Endothelial cell of umbilical vein (primary cell): Measurements from ENCODE around the gene MYO5B. TPM values are rescaled to one million over a fixed set of nuclear protein-coding genes. Genes with fewer than 3 reads are reported as not detected.

Source experiments
- BruUV-seq: library from RNA; stranded (reverse); fragments of 400-500 nt; replicated peaks from 2 replicates; lab custom pipeline; 2021; lab: Mats Ljungman, UMichigan
- CTCF ChIA-PET: fragments of 300-600, 350-600 bp; sonication (Branson Sonifier 250); formaldehyde crosslinking; loops from one replicate; lab custom pipeline; 2021; ENCODE audit warnings: antibody characterized with exemption, inconsistent platforms; lab: Charles Lee
- POLR2A ChIA-PET: fragments of 300-600, 350-600 bp; sonication (Branson Sonifier 250); formaldehyde crosslinking; loops from one replicate; lab custom pipeline; 2021; ENCODE audit warnings: antibody characterized with exemption, inconsistent platforms; lab: Charles Lee
- DNase-seq: peaks from one replicate; pipeline ENCODE4 v3.0.0-alpha.2; 2011; ENCODE audit warnings: low read depth, low spot score
- FAIRE-seq: peaks from 2 replicates; lab custom pipeline; 2011; peaks lifted over from hg19 to GRCh38; lab: Jason Lieb, UNC
- H2AFZ ChIP-seq: 2 replicates; pipeline ENCODE4 v1.6.0; 2012; ENCODE audit warnings: low read depth, low read length, control low read depth, inconsistent platforms
- H3K27ac ChIP-seq: 2 replicates; pipeline ENCODE4 v1.5.1; 2011; ENCODE audit warnings: low read depth, mild to moderate bottlenecking, control low read depth, low read length, moderate library complexity; ENCODE audit not compliant: insufficient read depth
- H3K27me3 ChIP-seq, 2 experiments: 2 replicates each; pipeline versions ENCODE4 v1.6.0 to v1.6.1; 2011; ENCODE audit warnings: low read length in 2 of 2, mixed read lengths in 1 of 2; ENCODE audit not compliant: control insufficient read depth in 2 of 2, insufficient read depth in 2 of 2
- H3K36me3 ChIP-seq, 2 experiments: 2 replicates in 1 of 2; 3 replicates in 1 of 2; pipeline ENCODE4 v1.5.1; 2011; ENCODE audit warnings: low read length in 2 of 2, mild to moderate bottlenecking in 1 of 2, moderate library complexity in 1 of 2; ENCODE audit not compliant: control insufficient read depth in 2 of 2, insufficient read depth in 2 of 2; ENCODE audit errors: extremely low read depth in 1 of 2
- H3K4me1 ChIP-seq: 3 replicates; pipeline ENCODE4 v1.5.1; 2011; ENCODE audit warnings: mild to moderate bottlenecking, low read length; ENCODE audit not compliant: control insufficient read depth, insufficient read depth; ENCODE audit errors: extremely low read depth
- H3K4me2 ChIP-seq: 2 replicates; pipeline ENCODE4 v1.6.1; 2011; ENCODE audit warnings: low read length, control low read depth, mixed read lengths; ENCODE audit not compliant: insufficient read depth
- H3K4me3 ChIP-seq, 3 experiments: fragments of 200-600 bp in 1 of 3; sonication (generic), shearing (Covaris generic) in 1 of 3; replicated peaks in 1 of 3; 2 replicates each; pipeline ENCODE4 v1.5.1; 2011 to 2016; ENCODE audit warnings: control low read depth in 3 of 3, low read length in 3 of 3, mild to moderate bottlenecking in 2 of 3, inconsistent platforms in 1 of 3, low read depth in 1 of 3, moderate library complexity in 1 of 3; ENCODE audit not compliant: insufficient read depth in 1 of 3
- H3K79me2 ChIP-seq: 2 replicates; pipeline ENCODE4 v1.6.0; 2012; ENCODE audit warnings: low read length, inconsistent platforms; ENCODE audit not compliant: control insufficient read depth, insufficient read depth
- H3K9ac ChIP-seq: replicated peaks from 2 replicates; pipeline ENCODE3; 2011; ENCODE audit warnings: low read length, control low read depth; ENCODE audit not compliant: insufficient read depth; ENCODE audit errors: extremely low read depth
- H3K9me1 ChIP-seq: replicated peaks from 3 replicates; pipeline ENCODE4 v1.6.0; 2011; ENCODE audit warnings: mild to moderate bottlenecking, low read length; ENCODE audit not compliant: control insufficient read depth, insufficient read depth; ENCODE audit errors: extremely low read depth
- H3K9me3 ChIP-seq: replicated peaks from 2 replicates; pipeline ENCODE4 v1.5.1; 2012; ENCODE audit warnings: low read length, inconsistent platforms; ENCODE audit not compliant: control insufficient read depth, insufficient read depth
- H4K20me1 ChIP-seq: replicated peaks from 2 replicates; pipeline ENCODE3; 2011; ENCODE audit warnings: mild to moderate bottlenecking, low read length; ENCODE audit not compliant: control insufficient read depth, insufficient read depth; ENCODE audit errors: extremely low read depth
- CTCF ChIP-seq, 2 donors: IDR thresholded peaks; 1 replicate in 1 of 2; 2 replicates in 1 of 2; pipeline ENCODE4 v1.5.1; 2011; ENCODE audit warnings: low read length in 2 of 2, mild to moderate bottlenecking in 2 of 2, moderate library complexity in 2 of 2, control low read depth in 1 of 2, inconsistent platforms in 1 of 2, low read depth in 1 of 2; ENCODE audit not compliant: insufficient read depth in 1 of 2; ENCODE audit errors: extremely low read depth in 1 of 2
- EZH2 ChIP-seq: IDR thresholded peaks from 2 replicates; pipeline ENCODE4 v1.6.1; 2012; ENCODE audit warnings: borderline replicate concordance, low read depth, mild to moderate bottlenecking, moderate library complexity, low read length, inconsistent platforms; ENCODE audit not compliant: severe bottlenecking
- FOS ChIP-seq: IDR thresholded peaks from 2 replicates; pipeline ENCODE4 v1.6.1; 2011; ENCODE audit warnings: mild to moderate bottlenecking, low read length, moderate library complexity, borderline replicate concordance; ENCODE audit not compliant: insufficient read depth
- GATA2 ChIP-seq: IDR thresholded peaks from 2 replicates; pipeline ENCODE4 v1.7.0; 2011; ENCODE audit warnings: low read depth, mild to moderate bottlenecking, moderate library complexity, mixed read lengths, low read length; ENCODE audit not compliant: insufficient read length, insufficient read depth
- JUN ChIP-seq: IDR thresholded peaks from 2 replicates; pipeline ENCODE4 v1.6.1; 2011; ENCODE audit warnings: borderline replicate concordance, low read depth; ENCODE audit not compliant: insufficient read length, insufficient read depth
- MAX ChIP-seq: IDR thresholded peaks from 2 replicates; pipeline ENCODE4 v1.6.1; 2011; ENCODE audit not compliant: insufficient read depth, insufficient read length
- MYC ChIP-seq: IDR thresholded peaks from one replicate; pipeline ENCODE4 v1.6.1; 2011; ENCODE audit warnings: mild to moderate bottlenecking, low read depth, low read length
- POLR2A ChIP-seq: IDR thresholded peaks from 2 replicates; pipeline ENCODE4 v1.6.1; 2012; ENCODE audit warnings: low read depth, mild to moderate bottlenecking, control low read depth, low read length
- POLR2AphosphoS5 ChIP-seq: IDR thresholded peaks from 2 replicates; pipeline ENCODE4 v1.6.1; 2012; ENCODE audit warnings: low read depth, mild to moderate bottlenecking, control low read depth, low read length, moderate library complexity; ENCODE audit not compliant: insufficient read depth
- dilution Hi-C: fragments of 300-500 bp; cut with MboI; formaldehyde crosslinking; loops from one replicate; pipeline ENCODE4 v1.15.0; 2019; ENCODE audit warnings: low sequenced_read_pairs; ENCODE audit not compliant: extremely low pct_ligation_motif_present
- intact Hi-C: fragments of 100-400 bp; cut with micrococcal nuclease; formaldehyde crosslinking; loops from one replicate; pipeline ENCODE4 v1.10.0; 2022
- polyA plus RNA-seq, 4 experiments: library from polyadenylated mRNA; depleted of rRNA in 3 of 4; stranded (reverse) in 3 of 4; unstranded in 1 of 4; fragments of >200 nt; gene quantifications; 2 replicates each; pipeline versions ENCODE4 v1.2.1 to v1.2.3, GENCODE V29; 2011 to 2012; ENCODE audit warnings: missing spikeins in 1 of 4
- total RNA-seq: library from RNA; stranded (reverse); gene quantifications from 2 replicates; pipeline ENCODE4 v1.2.3, GENCODE V29; 2021

The MYO5B gene
- total and polyA plus RNA-seq, 2 donors (not counting 3 experiments of a cell fraction or from before 2014, with no cell fraction given): 0.54 to 1.1 TPM

- POLR2A ChIA-PET: no interaction called here
- H2AFZ ChIP-seq: no peak overlapping the region
- no peaks in the 10 kb centered on the region for H3K9me1 ChIP-seq
- H3K4me3 ChIP-seq: no peak overlapping the region
- no peaks in the 10 kb centered on the region for H3K79me2 ChIP-seq
- TF ChIP-seq FOS (no peak), MAX (no peak), CTCF (IDR thresholded peaks at IDR 0.05; ENCODE audit: extremely low read depth in 1 of 2, insufficient read depth in 1 of 2, low read depth in 1 of 2, low read length in 2 of 2) (no peak), POLR2AphosphoS5 (no peak), GATA2 (no peak), EZH2 (no peak), POLR2A (no peak), JUN (no peak), MYC (no peak)
- intact Hi-C loops: no loop called here
- H3K9me3 ChIP-seq: no peaks in the 10 kb centered on the region
- dilution Hi-C loops: no loop called here
- no peak overlapping the region for H3K27ac ChIP-seq
- BruUV-seq: no TSS peak
- no peak overlapping the region for H3K9ac ChIP-seq
- no peaks in the 10 kb centered on the region for H4K20me1 ChIP-seq
- DNase-seq (no peak), FAIRE-seq (no peak)
- CTCF ChIA-PET: no interaction called here
- H3K36me3 ChIP-seq: no peaks in the 10 kb centered on the region
- no peaks in the 10 kb centered on the region for H3K4me1 ChIP-seq
- peaks cover 0 to 3% of the 10 kb centered on the region in 2 experiments for H3K27me3 ChIP-seq
- no peak overlapping the region for H3K4me2 ChIP-seq
These were observed 164.8 kb downstream of the MYO5B start for GRCh38 chr18:50030146-50030545.
